CD4-positive, alpha-beta T cell (primary cell): ENCODE data around the gene PLEK2. TPM values are rescaled to one million over a fixed set of nuclear protein-coding genes. Genes with fewer than 3 reads are reported as not detected.

Experiments used
- ATAC-seq: fragments of 200-7000 bp; cut with Tn5 transposase; one replicate; pipeline ENCODE4 v1.10.0; 2022; ENCODE audit warnings: mild to moderate bottlenecking; ENCODE audit not compliant: poor library complexity
- CTCF ChIA-PET: fragments of 350-600 bp; sonication (Branson Sonifier 250); formaldehyde crosslinking; loops from one replicate; lab custom pipeline; 2021; ENCODE audit warnings: antibody characterized with exemption, inconsistent platforms; lab: Charles Lee
- POLR2A ChIA-PET: fragments of 350-600 bp; sonication (Branson Sonifier 250); formaldehyde crosslinking; loops from one replicate; lab custom pipeline; 2021; ENCODE audit warnings: antibody characterized with exemption, inconsistent platforms; lab: Charles Lee
- DNase-seq, 14 experiments: peaks; one replicate each; pipeline ENCODE4 v3.0.0-alpha.2; 2013 to 2020; ENCODE audit warnings: mixed read lengths in 2 of 14
- H3K27ac ChIP-seq, 2 donors: one replicate each; pipeline versions ENCODE4 v1.5.1 to v1.7.0; 2013; ENCODE audit warnings: low read length in 2 of 2, low read depth in 1 of 2, mild to moderate bottlenecking in 1 of 2
- H3K27me3 ChIP-seq, 2 experiments: 1 replicate in 1 of 2; 2 replicates in 1 of 2; pipeline versions ENCODE4 v1.6.1 to v1.7.0; 2013; ENCODE audit warnings: low read length in 2 of 2, control low read depth in 1 of 2, mild to moderate bottlenecking in 1 of 2, moderate library complexity in 1 of 2; ENCODE audit not compliant: insufficient read depth in 2 of 2, control insufficient read depth in 1 of 2
- H3K36me3 ChIP-seq: one replicate; pipeline ENCODE4 v1.6.1; 2013; ENCODE audit warnings: low read length, control low read depth; ENCODE audit not compliant: insufficient read depth
- H3K4me1 ChIP-seq: one replicate; pipeline ENCODE4 v1.6.1; 2013; ENCODE audit warnings: low read length, control low read depth; ENCODE audit not compliant: insufficient read depth
- H3K4me3 ChIP-seq: one replicate; pipeline ENCODE4 v1.5.1; 2013; ENCODE audit warnings: mild to moderate bottlenecking, low read length, moderate library complexity
- H3K9me3 ChIP-seq, 2 experiments: 1 replicate in 1 of 2; 2 replicates in 1 of 2; pipeline versions ENCODE4 v1.6.1 to v1.7.0; 2013; ENCODE audit warnings: low read length in 2 of 2, mild to moderate bottlenecking in 2 of 2, control low read depth in 1 of 2, moderate library complexity in 1 of 2; ENCODE audit not compliant: control insufficient read depth in 1 of 2, insufficient read depth in 1 of 2
- H3K27ac Mint-ChIP-seq: one replicate; pipeline ENCODE4 v1.8.0; 2020; ENCODE audit warnings: mixed read lengths
- H3K27me3 Mint-ChIP-seq: one replicate; pipeline ENCODE4 v1.8.0; 2021; ENCODE audit warnings: mixed read lengths
- H3K36me3 Mint-ChIP-seq: one replicate; pipeline ENCODE4 v1.8.0; 2021; ENCODE audit warnings: low read depth, mixed read lengths
- H3K4me1 Mint-ChIP-seq: one replicate; pipeline ENCODE4 v1.8.0; 2021; ENCODE audit warnings: low read depth, mixed read lengths
- H3K4me3 Mint-ChIP-seq: one replicate; pipeline ENCODE4 v1.8.0; 2020; ENCODE audit warnings: mild to moderate bottlenecking, mixed read lengths
- H3K9me3 Mint-ChIP-seq: one replicate; pipeline ENCODE4 v1.8.0; 2020; ENCODE audit warnings: mixed read lengths
- intact Hi-C, 2 experiments: fragments of 100-400 bp; cut with DNase I in 1 of 2; cut with micrococcal nuclease in 1 of 2; formaldehyde crosslinking; loops; one replicate each; pipeline versions ENCODE4 v1.15.1 to v1.9.0; 2023 to 2025; cut with DNase I, micrococcal nuclease
- total RNA-seq, 174 experiments: library from RNA in 2 of 174; stranded (reverse) in 2 of 174; gene quantifications; one replicate each; pipeline ENCODE4 v1.2.3 and lab custom pipeline; 2021 to 2026
- TF ChIP-seq, protein P1 (sequence below): fragments of 200-600 bp; IDR thresholded peaks from one replicate; pipeline ENCODE4 v1.8.0; 2022; ENCODE audit warnings: antibody characterized with exemption, mild to moderate bottlenecking

Gene PLEK2
- total RNA-seq, 2 experiments from 2014 or later: 1.3 to 1.4 TPM

DNA sequence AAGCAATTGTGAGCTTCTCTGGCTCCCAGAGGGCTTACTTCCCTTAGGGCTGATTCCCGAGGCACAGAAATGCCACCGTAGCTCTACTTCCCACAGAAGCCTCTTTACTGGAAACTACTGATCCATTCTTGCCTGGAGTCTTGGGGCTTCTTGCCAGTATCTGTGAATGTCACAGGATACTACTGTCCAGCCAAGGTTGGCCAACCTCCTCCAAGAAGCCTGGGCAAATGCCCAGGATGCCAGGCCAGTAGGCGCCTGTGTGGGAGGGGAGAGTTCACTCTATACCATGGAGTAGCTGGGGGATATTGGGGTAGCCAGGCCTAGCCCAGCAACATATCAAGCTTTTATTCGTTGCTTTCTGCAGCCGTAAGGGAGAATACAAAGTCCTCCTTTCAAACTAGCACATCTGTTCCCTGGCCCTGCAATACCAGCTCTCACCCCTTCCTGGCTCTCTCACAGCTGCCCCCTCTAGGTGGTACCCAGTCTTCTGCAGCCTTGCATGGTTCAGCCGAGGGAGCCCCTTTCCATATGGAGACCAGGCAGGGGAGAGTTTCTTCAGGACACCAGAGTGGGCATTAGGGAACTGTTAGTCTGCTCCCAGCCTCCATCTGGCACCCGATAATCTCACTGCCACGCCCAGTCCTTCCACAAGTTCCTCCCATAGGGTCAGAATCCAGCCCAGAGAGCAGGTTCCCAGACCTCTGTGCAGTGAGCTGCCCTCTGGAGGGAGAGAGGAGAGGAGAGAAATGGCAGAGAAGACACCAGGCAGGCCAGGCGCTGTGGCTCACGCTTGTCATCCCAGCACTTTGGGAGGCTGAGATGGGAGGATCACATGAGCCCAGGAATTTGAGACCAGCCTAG is 24.3 kb upstream of the PLEK2 start:
- POLR2A ChIA-PET: no interaction called here
- Mint-ChIP-seq H3K27me3 (peaks cover 19% of the 10 kb centered on the region), H3K4me1 (no peaks in the 10 kb centered on the region), H3K36me3 (no peaks in the 10 kb centered on the region), H3K27ac (no peak overlapping the region), H3K9me3 (no peaks in the 10 kb centered on the region), H3K4me3 (no peak overlapping the region)
- intact Hi-C loops: no loop called here
- Histone ChIP-seq H3K9me3 (no peaks in the 10 kb centered on the region), H3K4me1 (no peaks in the 10 kb centered on the region), H3K27me3 (peaks cover 0 to 2% of the 10 kb centered on the region in 2 experiments), H3K36me3 (no peaks in the 10 kb centered on the region), H3K27ac (no peak overlapping the region), H3K4me3 (no peak overlapping the region)
- no peak for ATAC-seq
- no peak for DNase-seq
- TF ChIP-seq, protein P1, sequence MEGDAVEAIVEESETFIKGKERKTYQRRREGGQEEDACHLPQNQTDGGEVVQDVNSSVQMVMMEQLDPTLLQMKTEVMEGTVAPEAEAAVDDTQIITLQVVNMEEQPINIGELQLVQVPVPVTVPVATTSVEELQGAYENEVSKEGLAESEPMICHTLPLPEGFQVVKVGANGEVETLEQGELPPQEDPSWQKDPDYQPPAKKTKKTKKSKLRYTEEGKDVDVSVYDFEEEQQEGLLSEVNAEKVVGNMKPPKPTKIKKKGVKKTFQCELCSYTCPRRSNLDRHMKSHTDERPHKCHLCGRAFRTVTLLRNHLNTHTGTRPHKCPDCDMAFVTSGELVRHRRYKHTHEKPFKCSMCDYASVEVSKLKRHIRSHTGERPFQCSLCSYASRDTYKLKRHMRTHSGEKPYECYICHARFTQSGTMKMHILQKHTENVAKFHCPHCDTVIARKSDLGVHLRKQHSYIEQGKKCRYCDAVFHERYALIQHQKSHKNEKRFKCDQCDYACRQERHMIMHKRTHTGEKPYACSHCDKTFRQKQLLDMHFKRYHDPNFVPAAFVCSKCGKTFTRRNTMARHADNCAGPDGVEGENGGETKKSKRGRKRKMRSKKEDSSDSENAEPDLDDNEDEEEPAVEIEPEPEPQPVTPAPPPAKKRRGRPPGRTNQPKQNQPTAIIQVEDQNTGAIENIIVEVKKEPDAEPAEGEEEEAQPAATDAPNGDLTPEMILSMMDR: no peak
- CTCF ChIA-PET: interaction anchor here (0.6 kb wide), 1 partner anchor 135 kb away, joined by 3 read pairs; no protein-coding TSS in a partner anchor

- intact Hi-C loops: no loop called here
- no peaks in the 10 kb centered on the region for H3K9me3 ChIP-seq
- Mint-ChIP-seq H3K9me3 (no peaks in the 10 kb centered on the region), H3K4me1 (no peaks in the 10 kb centered on the region), H3K36me3 (no peaks in the 10 kb centered on the region), H3K27me3 (peaks cover 19% of the 10 kb centered on the region), H3K27ac (no peak overlapping the region), H3K4me3 (no peak overlapping the region)
- no peaks in the 10 kb centered on the region for H3K4me1 ChIP-seq
- H3K4me3 ChIP-seq: no peak overlapping the region
- peaks cover 0 to 2% of the 10 kb centered on the region in 2 experiments for H3K27me3 ChIP-seq
- CTCF ChIA-PET: interaction anchor here (0.6 kb wide), 1 partner anchor 136 kb away, joined by 3 read pairs; no protein-coding TSS in a partner anchor
- TF ChIP-seq, protein P1: no peak
- DNase-seq (no peak), ATAC-seq (no peak)
- POLR2A ChIA-PET: no interaction called here
- no peak overlapping the region for H3K27ac ChIP-seq
- H3K36me3 ChIP-seq: no peaks in the 10 kb centered on the region
These were observed 23.6 kb upstream of the PLEK2 start for GRCh38 chr14:67435603-67436002.

DNA sequence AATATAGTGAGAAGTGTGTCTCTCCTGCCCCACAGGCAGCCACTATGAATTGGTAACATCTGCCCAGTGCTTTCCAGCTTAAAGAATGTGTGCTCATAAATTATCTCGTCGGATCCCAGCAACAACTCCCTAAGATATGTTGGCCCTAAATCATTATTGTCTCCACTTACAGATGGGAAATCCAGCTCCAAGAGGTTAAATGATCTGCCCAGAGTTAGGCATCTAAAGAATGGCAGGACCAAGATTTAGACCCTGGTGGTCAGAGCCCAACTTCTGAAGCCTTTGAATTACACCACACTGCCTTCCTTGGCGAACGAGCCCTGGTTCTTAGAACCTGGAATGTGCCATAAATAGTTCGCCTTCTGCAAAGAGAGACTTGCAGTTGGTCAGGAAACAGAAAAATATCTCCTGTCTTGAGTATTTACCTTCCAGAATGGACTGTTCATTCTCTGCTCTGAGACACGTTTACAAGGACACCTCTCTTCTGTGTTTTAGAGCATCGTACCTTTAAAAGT is 20.1 kb upstream of the PLEK2 start:
- CTCF ChIA-PET: interaction anchor here (1.5 kb wide), 2 partner anchors 139 to 273 kb away, joined by 3 to 5 read pairs; no protein-coding TSS in a partner anchor

More for the DNA sequence above, 20.1 kb upstream of the PLEK2 start:
- TF ChIP-seq, protein P1: no peak
- Mint-ChIP-seq H3K4me1 (no peaks in the 10 kb centered on the region), H3K27me3 (peaks cover 6% of the 10 kb centered on the region), H3K9me3 (no peaks in the 10 kb centered on the region), H3K4me3 (no peak overlapping the region), H3K27ac (no peak overlapping the region), H3K36me3 (no peaks in the 10 kb centered on the region)
- no peak for DNase-seq
- Histone ChIP-seq H3K27ac (no peak overlapping the region), H3K4me1 (peaks cover 3% of the 10 kb centered on the region), H3K9me3 (no peaks in the 10 kb centered on the region), H3K36me3 (no peaks in the 10 kb centered on the region), H3K4me3 (no peak overlapping the region), H3K27me3 (peaks cover 0 to 2% of the 10 kb centered on the region in 2 experiments)
- POLR2A ChIA-PET: interaction anchor here (2.1 kb wide), 1 partner anchor 139 kb away, joined by 7 read pairs; no protein-coding TSS in a partner anchor
- intact Hi-C loops: no loop called here
- no peak for ATAC-seq
